ENCODE measurements around the gene FA2H. TPM values are rescaled to one million over a fixed set of nuclear protein-coding genes. Genes with fewer than 3 reads are reported as not detected.

FA2H gene
- total RNA-seq (not detected in 2 replicates), polyA plus RNA-seq (not detected in 2 replicates), polyA minus RNA-seq (ENCODE audit: low replicate concordance) (not detected in 2 replicates)
- polyA plus RNA-seq (2012) = not detected in 2 replicates

DNA sequence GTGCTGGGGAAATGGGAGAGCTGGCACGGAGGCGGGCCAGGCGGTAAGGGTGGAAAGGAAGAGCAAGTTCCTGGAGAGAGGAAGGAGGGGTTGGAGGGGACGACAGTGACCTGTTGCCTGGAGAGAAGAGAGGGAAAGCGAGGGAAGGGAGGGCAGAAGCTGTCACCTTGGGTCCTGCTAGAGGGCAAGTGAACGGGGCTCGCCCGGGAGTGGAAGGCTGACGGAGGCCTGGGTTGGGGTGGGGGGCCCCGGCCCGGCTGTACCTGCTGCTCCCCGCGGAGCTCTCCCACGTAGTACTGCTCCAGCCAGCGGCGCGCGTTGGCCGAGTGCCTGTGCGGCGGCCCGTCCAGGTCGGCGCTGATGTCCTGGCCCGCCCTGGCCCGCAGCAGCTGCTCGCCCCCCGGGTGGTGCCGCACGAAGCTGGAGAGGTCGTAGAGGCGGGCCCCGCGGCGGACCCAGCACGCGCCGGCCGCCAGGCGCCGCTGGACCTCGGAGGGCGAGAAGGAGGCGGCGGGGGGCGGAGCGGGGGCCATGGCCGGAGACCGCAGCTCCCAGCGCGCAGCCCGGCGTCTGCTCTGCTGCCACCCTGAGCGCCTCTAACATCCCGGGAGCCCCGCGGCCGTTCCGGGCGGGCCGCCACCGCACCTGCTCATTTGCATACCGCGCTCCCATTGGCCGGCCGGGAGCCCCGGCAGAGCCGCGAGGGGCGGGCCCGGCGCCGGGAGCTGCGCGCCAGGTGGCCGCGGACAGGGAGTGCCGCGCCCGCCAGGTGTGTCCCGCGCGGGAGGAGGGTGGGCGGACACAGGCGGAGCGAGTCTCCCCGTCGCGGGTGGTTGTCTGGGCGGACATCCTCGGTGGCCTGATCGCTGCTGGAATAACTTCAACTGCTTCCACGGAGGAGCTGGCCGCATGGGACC is at the start of gene FA2H:
FA2H (minus strand) TSS at position 598 of the 917 bp plus-strand sequence; CDS start at position 533, 65 bp downstream.
- H3K9me3 ChIP-seq (ENCODE audit: control insufficient read depth, insufficient read depth, low read depth, low read length) = no peaks in the 10 kb centered on the region
- H4K20me1 ChIP-seq (ENCODE audit: control insufficient read depth, extremely low read depth, insufficient read depth, low read length) = no peaks in the 10 kb centered on the region
- H3K9ac ChIP-seq (ENCODE audit: insufficient read depth, low read length) = no peak within 1 kb of the TSS
- H3K27me3 ChIP-seq (ENCODE audit: control insufficient read depth, insufficient read depth, low read length) = peaks cover 33% of the 10 kb centered on the region
- no peaks in the 10 kb centered on the region for H3K79me2 ChIP-seq (ENCODE audit: control insufficient read depth, insufficient read depth, low read length)
- H3K4me3 ChIP-seq (replicated peaks in 1 of 4; ENCODE audit: control extremely low read depth in 1 of 4, insufficient read depth in 1 of 4, low read depth in 3 of 4, low read length in 4 of 4) = no peak within 1 kb of the TSS
- H3K4me2 ChIP-seq (ENCODE audit: extremely low read depth, insufficient read depth, low read length) = peak within 1 kb of the TSS; percentile 71
- no peaks in the 10 kb centered on the region for H3K4me1 ChIP-seq (ENCODE audit: control insufficient read depth, extremely low read depth, insufficient read depth, low read length)
- no peak within 1 kb of the TSS for H2AFZ ChIP-seq (ENCODE audit: low read length)
- TF ChIP-seq EZH2 (IDR thresholded peaks at IDR 0.05; ENCODE audit: low read length, missing control alignments) = peak; percentile 90
- TF ChIP-seq, protein P1, sequence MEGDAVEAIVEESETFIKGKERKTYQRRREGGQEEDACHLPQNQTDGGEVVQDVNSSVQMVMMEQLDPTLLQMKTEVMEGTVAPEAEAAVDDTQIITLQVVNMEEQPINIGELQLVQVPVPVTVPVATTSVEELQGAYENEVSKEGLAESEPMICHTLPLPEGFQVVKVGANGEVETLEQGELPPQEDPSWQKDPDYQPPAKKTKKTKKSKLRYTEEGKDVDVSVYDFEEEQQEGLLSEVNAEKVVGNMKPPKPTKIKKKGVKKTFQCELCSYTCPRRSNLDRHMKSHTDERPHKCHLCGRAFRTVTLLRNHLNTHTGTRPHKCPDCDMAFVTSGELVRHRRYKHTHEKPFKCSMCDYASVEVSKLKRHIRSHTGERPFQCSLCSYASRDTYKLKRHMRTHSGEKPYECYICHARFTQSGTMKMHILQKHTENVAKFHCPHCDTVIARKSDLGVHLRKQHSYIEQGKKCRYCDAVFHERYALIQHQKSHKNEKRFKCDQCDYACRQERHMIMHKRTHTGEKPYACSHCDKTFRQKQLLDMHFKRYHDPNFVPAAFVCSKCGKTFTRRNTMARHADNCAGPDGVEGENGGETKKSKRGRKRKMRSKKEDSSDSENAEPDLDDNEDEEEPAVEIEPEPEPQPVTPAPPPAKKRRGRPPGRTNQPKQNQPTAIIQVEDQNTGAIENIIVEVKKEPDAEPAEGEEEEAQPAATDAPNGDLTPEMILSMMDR (conservative IDR thresholded peaks at IDR 0.05 in 1 of 2, IDR thresholded peaks at IDR 0.05 in 1 of 2; ENCODE audit: low read depth in 1 of 2, low read length in 2 of 2) = peak in 1 of 2 donors; percentile 0
- DNase-seq (ENCODE audit: low read depth in 2 of 2) = peak; percentile 8 to 48
- H3K36me3 ChIP-seq (ENCODE audit: control insufficient read depth, insufficient read depth, low read length) = no peaks in the 10 kb centered on the region
- no peak within 1 kb of the TSS for H3K27ac ChIP-seq (ENCODE audit: insufficient read depth, low read length)

GRCh38 chr16:74817851-74818250 is 43.2 kb upstream of the FA2H start:
- Histone ChIP-seq H3K4me2 (ENCODE audit: extremely low read depth, insufficient read depth, low read length) (no peak overlapping the region), H3K27me3 (ENCODE audit: control insufficient read depth, insufficient read depth, low read length) (peaks cover 13% of the 10 kb centered on the region), H2AFZ (ENCODE audit: low read length) (no peak overlapping the region), H3K9me3 (ENCODE audit: control insufficient read depth, insufficient read depth, low read depth, low read length) (no peaks in the 10 kb centered on the region), H3K4me3 (replicated peaks in 1 of 4; ENCODE audit: control extremely low read depth in 1 of 4, insufficient read depth in 1 of 4, low read depth in 3 of 4, low read length in 4 of 4) (no peak overlapping the region), H3K9ac (ENCODE audit: insufficient read depth, low read length) (no peak overlapping the region), H3K27ac (ENCODE audit: insufficient read depth, low read length) (no peak overlapping the region), H3K79me2 (ENCODE audit: control insufficient read depth, insufficient read depth, low read length) (no peaks in the 10 kb centered on the region), H3K36me3 (ENCODE audit: control insufficient read depth, insufficient read depth, low read length) (no peaks in the 10 kb centered on the region), H4K20me1 (ENCODE audit: control insufficient read depth, extremely low read depth, insufficient read depth, low read length) (no peaks in the 10 kb centered on the region), H3K4me1 (ENCODE audit: control insufficient read depth, extremely low read depth, insufficient read depth, low read length) (no peaks in the 10 kb centered on the region)
- no peak for DNase-seq (ENCODE audit: low read depth in 2 of 2)
- TF ChIP-seq EZH2 (IDR thresholded peaks at IDR 0.05; ENCODE audit: low read length, missing control alignments) = no peak

GRCh38 chr16:74813109-74813641 is 38.6 kb upstream of the FA2H start:
- Histone ChIP-seq H3K27ac (ENCODE audit: insufficient read depth, low read length) (no peak overlapping the region), H2AFZ (ENCODE audit: low read length) (no peak overlapping the region), H3K79me2 (ENCODE audit: control insufficient read depth, insufficient read depth, low read length) (no peaks in the 10 kb centered on the region), H3K9me3 (ENCODE audit: control insufficient read depth, insufficient read depth, low read depth, low read length) (no peaks in the 10 kb centered on the region), H3K36me3 (ENCODE audit: control insufficient read depth, insufficient read depth, low read length) (no peaks in the 10 kb centered on the region), H3K4me2 (ENCODE audit: extremely low read depth, insufficient read depth, low read length) (no peak overlapping the region), H3K9ac (ENCODE audit: insufficient read depth, low read length) (no peak overlapping the region), H3K27me3 (ENCODE audit: control insufficient read depth, insufficient read depth, low read length) (peaks cover 13% of the 10 kb centered on the region), H3K4me1 (ENCODE audit: control insufficient read depth, extremely low read depth, insufficient read depth, low read length) (no peaks in the 10 kb centered on the region), H4K20me1 (ENCODE audit: control insufficient read depth, extremely low read depth, insufficient read depth, low read length) (no peaks in the 10 kb centered on the region), H3K4me3 (replicated peaks in 1 of 4; ENCODE audit: control extremely low read depth in 1 of 4, insufficient read depth in 1 of 4, low read depth in 3 of 4, low read length in 4 of 4) (no peak overlapping the region)
- peak; percentile 56 to 65 for DNase-seq (ENCODE audit: low read depth in 2 of 2)
- TF ChIP-seq EZH2 (IDR thresholded peaks at IDR 0.05; ENCODE audit: low read length, missing control alignments) = no peak
- TF ChIP-seq, protein P1 (conservative IDR thresholded peaks at IDR 0.05 in 1 of 2, IDR thresholded peaks at IDR 0.05 in 1 of 2; ENCODE audit: low read depth in 1 of 2, low read length in 2 of 2) = peak; percentile 84 to 91
